CD14-positive monocyte (primary cell): Measurements from ENCODE around the gene RIMBP2. TPM values are rescaled to one million over a fixed set of nuclear protein-coding genes. Genes with fewer than 3 reads are reported as not detected.

Source experiments
- DNase-seq, 3 donors: peaks; one replicate each; pipeline ENCODE4 v3.0.0-alpha.2; 2011 to 2022
- H2AFZ ChIP-seq: 2 replicates; pipeline ENCODE4 v1.6.0; 2012; ENCODE audit warnings: mild to moderate bottlenecking, low read depth, low read length, inconsistent platforms; ENCODE audit not compliant: insufficient read depth, poor library complexity, severe bottlenecking
- H3K27ac ChIP-seq, 2 donors: 1 replicate in 1 of 2; 2 replicates in 1 of 2; pipeline ENCODE4 v1.5.1; 2012 to 2013; ENCODE audit warnings: low read length in 2 of 2, control low read depth in 1 of 2, inconsistent platforms in 1 of 2, low read depth in 1 of 2, mild to moderate bottlenecking in 1 of 2
- H3K27me3 ChIP-seq, 2 donors: one replicate each; pipeline versions ENCODE4 v1.6.0 to v1.6.1; 2011 to 2013; ENCODE audit warnings: low read length in 2 of 2; ENCODE audit not compliant: control insufficient read depth in 2 of 2, insufficient read depth in 2 of 2
- H3K36me3 ChIP-seq, 2 donors: replicated peaks in 1 of 2; 1 replicate in 1 of 2; 2 replicates in 1 of 2; pipeline versions ENCODE4 v1.5.1 to v1.6.1; 2012 to 2013; ENCODE audit warnings: low read length in 2 of 2, control low read depth in 1 of 2, inconsistent platforms in 1 of 2, mild to moderate bottlenecking in 1 of 2; ENCODE audit not compliant: insufficient read depth in 2 of 2, control insufficient read depth in 1 of 2
- H3K4me1 ChIP-seq, 2 donors: 1 replicate in 1 of 2; 2 replicates in 1 of 2; pipeline versions ENCODE4 v1.5.1 to v1.6.1; 2012 to 2013; ENCODE audit warnings: low read length in 2 of 2, control low read depth in 1 of 2, inconsistent platforms in 1 of 2, mild to moderate bottlenecking in 1 of 2, moderate library complexity in 1 of 2; ENCODE audit not compliant: insufficient read depth in 2 of 2, control insufficient read depth in 1 of 2
- H3K4me2 ChIP-seq: replicated peaks from 2 replicates; pipeline ENCODE3; 2012; ENCODE audit warnings: low read length, moderate library complexity, mild to moderate bottlenecking; ENCODE audit not compliant: poor library complexity, severe bottlenecking; ENCODE audit errors: extremely low read depth
- H3K4me3 ChIP-seq, 3 experiments: fragments of 200-600 bp in 1 of 3; sonication (generic) in 1 of 3; replicated peaks in 1 of 3; 1 replicate in 2 of 3; 2 replicates in 1 of 3; pipeline ENCODE4 v1.5.1; 2011 to 2013; ENCODE audit warnings: low read length in 3 of 3, mild to moderate bottlenecking in 3 of 3, control low read depth in 2 of 3, low read depth in 2 of 3, inconsistent platforms in 1 of 3, moderate library complexity in 1 of 3
- H3K79me2 ChIP-seq: 2 replicates; pipeline ENCODE4 v1.6.0; 2012; ENCODE audit warnings: mild to moderate bottlenecking, control low read depth, inconsistent platforms, low read length, moderate library complexity; ENCODE audit not compliant: insufficient read depth
- H3K9ac ChIP-seq: 2 replicates; pipeline ENCODE4 v1.6.0; 2017; ENCODE audit warnings: low read length, mild to moderate bottlenecking; ENCODE audit not compliant: insufficient read depth, poor library complexity, severe bottlenecking
- H3K9me3 ChIP-seq, 2 donors: replicated peaks in 1 of 2; 1 replicate in 1 of 2; 2 replicates in 1 of 2; pipeline versions ENCODE4 v1.5.1 to v1.6.1; 2012 to 2013; ENCODE audit warnings: low read length in 2 of 2, control low read depth in 1 of 2; ENCODE audit not compliant: control insufficient read depth in 1 of 2, insufficient read depth in 1 of 2
- H4K20me1 ChIP-seq: 2 replicates; pipeline ENCODE4 v1.6.0; 2012; ENCODE audit warnings: mild to moderate bottlenecking, low read length, control low read depth, moderate library complexity; ENCODE audit not compliant: insufficient read depth
- H3K27ac Mint-ChIP-seq, 7 donors: one replicate each; pipeline ENCODE4 v1.8.0; 2020; ENCODE audit warnings: mild to moderate bottlenecking in 7 of 7, mixed read lengths in 7 of 7, moderate library complexity in 6 of 7, inconsistent platforms in 2 of 7
- H3K27me3 Mint-ChIP-seq, 3 donors: one replicate each; pipeline ENCODE4 v1.8.0; 2021 to 2022; ENCODE audit warnings: low read depth in 3 of 3, mild to moderate bottlenecking in 3 of 3, mixed read lengths in 3 of 3, moderate library complexity in 3 of 3, inconsistent platforms in 1 of 3
- H3K36me3 Mint-ChIP-seq, 2 donors: one replicate each; pipeline ENCODE4 v1.8.0; 2020; ENCODE audit warnings: mixed read lengths in 2 of 2, inconsistent platforms in 1 of 2, mild to moderate bottlenecking in 1 of 2
- H3K4me1 Mint-ChIP-seq: one replicate; pipeline ENCODE4 v1.8.0; 2020; ENCODE audit warnings: mild to moderate bottlenecking, mixed read lengths
- H3K4me3 Mint-ChIP-seq, 2 donors: one replicate each; pipeline ENCODE4 v1.8.0; 2020; ENCODE audit warnings: mild to moderate bottlenecking in 2 of 2, mixed read lengths in 2 of 2, moderate library complexity in 1 of 2
- H3K9me3 Mint-ChIP-seq, 7 donors: one replicate each; pipeline ENCODE4 v1.8.0; 2020 to 2022; ENCODE audit warnings: mixed read lengths in 7 of 7, mild to moderate bottlenecking in 6 of 7, moderate library complexity in 6 of 7, inconsistent platforms in 2 of 7
- WGBS: methylation state at CpG from one replicate; pipeline ENCODE4 v1.1.5; 2013; ENCODE audit warnings: missing lambda C conversion rate; ENCODE audit not compliant: insufficient coverage; 5-methylcytosine and 5-hydroxymethylcytosine counted together
- intact Hi-C, 2 donors: fragments of 100-400 bp; cut with micrococcal nuclease; formaldehyde crosslinking; loops; one replicate each; pipeline versions ENCODE4 v1.15.0 to v1.15.1; 2023
- polyA plus RNA-seq, 3 donors: library from polyadenylated mRNA; depleted of rRNA in 1 of 3; unstranded in 2 of 3; stranded (reverse) in 1 of 3; fragments of 300-500 nt in 2 of 3; fragments of >200 nt in 1 of 3; fragmentation: Illumina TruSeq in 2 of 3; gene quantifications; 1 replicate in 2 of 3; 2 replicates in 1 of 3; pipeline ENCODE4 v1.2.3, GENCODE V29; 2012 to 2021
- TF ChIP-seq, protein P1 (sequence below): fragments of 200-600 bp; IDR thresholded peaks from one replicate; pipeline ENCODE4 v1.8.0; 2022; ENCODE audit warnings: antibody characterized with exemption, mild to moderate bottlenecking

RIMBP2 gene
- polyA plus RNA-seq, 3 donors = not detected

DNA sequence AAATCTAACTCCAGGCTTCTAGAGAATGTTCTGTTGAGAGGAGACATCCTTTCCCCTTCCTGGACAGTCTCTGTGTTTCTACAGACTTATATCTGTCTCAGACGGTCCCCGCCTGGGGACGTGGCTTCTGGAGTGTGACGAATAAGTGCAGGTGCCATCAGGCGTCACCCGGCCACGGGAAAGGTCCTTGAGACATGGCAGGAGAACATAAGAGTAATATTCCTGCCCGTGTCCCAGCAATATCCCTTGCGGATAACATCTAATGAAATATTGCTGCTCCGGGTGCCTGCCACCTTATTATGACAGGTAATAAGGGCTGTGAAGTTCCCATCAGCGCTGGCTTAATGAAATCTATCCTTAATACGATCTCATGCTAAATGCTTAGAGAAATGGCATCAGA lies 238.8 kb downstream of the RIMBP2 start:
- Mint-ChIP-seq H3K4me1 (no peaks in the 10 kb centered on the region), H3K9me3 (no peaks in the 10 kb centered on the region), H3K4me3 (no peak overlapping the region), H3K27me3 (peaks cover 4 to 10% (median 6%) of the 10 kb centered on the region in 3 donors), H3K36me3 (no peaks in the 10 kb centered on the region), H3K27ac (no peak overlapping the region)
- DNase-seq = no peak
- H3K36me3 ChIP-seq = no peaks in the 10 kb centered on the region
- 84% methylated on average over 9 of the region's 12 CpGs for WGBS
- no peaks in the 10 kb centered on the region for H3K4me1 ChIP-seq
- H3K79me2 ChIP-seq = no peaks in the 10 kb centered on the region
- TF ChIP-seq, protein P1, sequence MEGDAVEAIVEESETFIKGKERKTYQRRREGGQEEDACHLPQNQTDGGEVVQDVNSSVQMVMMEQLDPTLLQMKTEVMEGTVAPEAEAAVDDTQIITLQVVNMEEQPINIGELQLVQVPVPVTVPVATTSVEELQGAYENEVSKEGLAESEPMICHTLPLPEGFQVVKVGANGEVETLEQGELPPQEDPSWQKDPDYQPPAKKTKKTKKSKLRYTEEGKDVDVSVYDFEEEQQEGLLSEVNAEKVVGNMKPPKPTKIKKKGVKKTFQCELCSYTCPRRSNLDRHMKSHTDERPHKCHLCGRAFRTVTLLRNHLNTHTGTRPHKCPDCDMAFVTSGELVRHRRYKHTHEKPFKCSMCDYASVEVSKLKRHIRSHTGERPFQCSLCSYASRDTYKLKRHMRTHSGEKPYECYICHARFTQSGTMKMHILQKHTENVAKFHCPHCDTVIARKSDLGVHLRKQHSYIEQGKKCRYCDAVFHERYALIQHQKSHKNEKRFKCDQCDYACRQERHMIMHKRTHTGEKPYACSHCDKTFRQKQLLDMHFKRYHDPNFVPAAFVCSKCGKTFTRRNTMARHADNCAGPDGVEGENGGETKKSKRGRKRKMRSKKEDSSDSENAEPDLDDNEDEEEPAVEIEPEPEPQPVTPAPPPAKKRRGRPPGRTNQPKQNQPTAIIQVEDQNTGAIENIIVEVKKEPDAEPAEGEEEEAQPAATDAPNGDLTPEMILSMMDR = no peak
- no peaks in the 10 kb centered on the region for H4K20me1 ChIP-seq
- H2AFZ ChIP-seq = no peak overlapping the region
- H3K4me2 ChIP-seq = no peak overlapping the region
- no peaks in the 10 kb centered on the region for H3K9me3 ChIP-seq
- H3K9ac ChIP-seq = no peak overlapping the region
- H3K27me3 ChIP-seq = no peaks in the 10 kb centered on the region
- H3K4me3 ChIP-seq = no peak overlapping the region
- H3K27ac ChIP-seq = no peak overlapping the region
- intact Hi-C loops = no loop called here

DNA sequence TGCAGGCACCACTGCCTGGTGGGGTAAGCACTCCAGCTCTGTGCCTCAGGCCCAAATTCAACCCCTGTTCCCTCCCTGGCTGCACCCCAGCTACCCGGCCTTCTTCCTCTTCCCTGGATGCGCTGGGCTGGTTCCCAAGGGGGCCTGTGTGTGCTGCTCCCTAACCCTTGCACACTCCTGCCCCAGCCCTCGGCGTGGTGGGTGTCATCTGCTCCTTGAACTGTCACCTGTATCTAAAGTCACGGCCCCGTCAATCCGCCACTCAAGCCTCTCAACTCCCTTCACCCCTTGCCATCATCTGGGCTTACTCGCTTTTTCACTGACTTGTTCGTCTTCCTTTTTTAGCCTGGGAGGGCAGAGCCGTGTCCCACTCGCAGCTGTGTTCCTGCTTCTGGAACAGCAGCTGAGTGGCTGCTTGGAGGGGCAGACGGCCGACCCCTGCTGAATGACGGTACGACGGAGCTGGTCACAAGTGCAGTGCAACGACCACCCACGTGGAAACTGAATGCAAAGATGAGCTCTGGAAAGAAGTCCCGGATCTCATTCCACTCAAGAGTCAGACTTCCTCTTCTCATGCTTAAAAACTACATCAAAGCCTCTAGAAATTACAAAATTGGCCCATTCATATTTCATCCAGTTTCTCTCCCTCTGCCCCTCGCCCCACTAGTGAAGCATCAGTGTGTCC lies 239.5 kb downstream of the RIMBP2 start:
- Histone ChIP-seq H3K36me3 (no peaks in the 10 kb centered on the region), H3K4me3 (no peak overlapping the region), H3K27ac (no peak overlapping the region), H3K9ac (no peak overlapping the region), H3K9me3 (no peaks in the 10 kb centered on the region), H3K4me2 (no peak overlapping the region), H4K20me1 (no peaks in the 10 kb centered on the region), H3K79me2 (no peaks in the 10 kb centered on the region), H3K27me3 (no peaks in the 10 kb centered on the region), H2AFZ (no peak overlapping the region), H3K4me1 (no peaks in the 10 kb centered on the region)
- intact Hi-C loops = no loop called here
- DNase-seq = no peak
- 75% methylated on average over 17 of the region's 20 CpGs for WGBS
- Mint-ChIP-seq H3K4me1 (no peaks in the 10 kb centered on the region), H3K27ac (no peak overlapping the region), H3K27me3 (peaks cover 4 to 10% (median 6%) of the 10 kb centered on the region in 3 donors), H3K4me3 (no peak overlapping the region), H3K9me3 (no peaks in the 10 kb centered on the region), H3K36me3 (no peaks in the 10 kb centered on the region)
- TF ChIP-seq, protein P1 = no peak
